Measurements from ENCODE around the gene CEP85L. TPM values are rescaled to one million over a fixed set of nuclear protein-coding genes. Genes with fewer than 3 reads are reported as not detected.
A peak's percentile ranks its signal among the peaks of the same experiment; 100 is the strongest.

The CEP85L gene
- total and polyA plus RNA-seq, 2 donors (not counting 1 experiment from before 2014, with no cell fraction given) = 7.3 to 22.0 TPM

- H3K4me1 ChIP-seq (ENCODE audit: control insufficient read depth, extremely low read depth, insufficient read depth, low read length) = no peaks in the 10 kb centered on the region
- H3K4me2 ChIP-seq (ENCODE audit: extremely low read depth, insufficient read depth, low read length) = no peak overlapping the region
- H3K79me2 ChIP-seq (ENCODE audit: control insufficient read depth, insufficient read depth, low read length) = peaks cover 9% of the 10 kb centered on the region
- no peak overlapping the region for H3K4me3 ChIP-seq (replicated peaks in 1 of 4; ENCODE audit: control extremely low read depth in 1 of 4, insufficient read depth in 1 of 4, low read depth in 3 of 4, low read length in 4 of 4)
- TF ChIP-seq, protein P1, sequence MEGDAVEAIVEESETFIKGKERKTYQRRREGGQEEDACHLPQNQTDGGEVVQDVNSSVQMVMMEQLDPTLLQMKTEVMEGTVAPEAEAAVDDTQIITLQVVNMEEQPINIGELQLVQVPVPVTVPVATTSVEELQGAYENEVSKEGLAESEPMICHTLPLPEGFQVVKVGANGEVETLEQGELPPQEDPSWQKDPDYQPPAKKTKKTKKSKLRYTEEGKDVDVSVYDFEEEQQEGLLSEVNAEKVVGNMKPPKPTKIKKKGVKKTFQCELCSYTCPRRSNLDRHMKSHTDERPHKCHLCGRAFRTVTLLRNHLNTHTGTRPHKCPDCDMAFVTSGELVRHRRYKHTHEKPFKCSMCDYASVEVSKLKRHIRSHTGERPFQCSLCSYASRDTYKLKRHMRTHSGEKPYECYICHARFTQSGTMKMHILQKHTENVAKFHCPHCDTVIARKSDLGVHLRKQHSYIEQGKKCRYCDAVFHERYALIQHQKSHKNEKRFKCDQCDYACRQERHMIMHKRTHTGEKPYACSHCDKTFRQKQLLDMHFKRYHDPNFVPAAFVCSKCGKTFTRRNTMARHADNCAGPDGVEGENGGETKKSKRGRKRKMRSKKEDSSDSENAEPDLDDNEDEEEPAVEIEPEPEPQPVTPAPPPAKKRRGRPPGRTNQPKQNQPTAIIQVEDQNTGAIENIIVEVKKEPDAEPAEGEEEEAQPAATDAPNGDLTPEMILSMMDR (conservative IDR thresholded peaks at IDR 0.05 in 1 of 2, IDR thresholded peaks at IDR 0.05 in 1 of 2; ENCODE audit: low read depth in 1 of 2, low read length in 2 of 2) = no peak
- no peak for TF ChIP-seq EZH2 (IDR thresholded peaks at IDR 0.05; ENCODE audit: low read length, missing control alignments)
- DNase-seq (ENCODE audit: low read depth in 2 of 2) = no peak
- no peaks in the 10 kb centered on the region for H3K36me3 ChIP-seq (ENCODE audit: control insufficient read depth, insufficient read depth, low read length)
- no peak overlapping the region for H2AFZ ChIP-seq (ENCODE audit: low read length)
- no peak overlapping the region for H3K9ac ChIP-seq (ENCODE audit: insufficient read depth, low read length)
- no peaks in the 10 kb centered on the region for H3K9me3 ChIP-seq (ENCODE audit: control insufficient read depth, insufficient read depth, low read depth, low read length)
- H3K27ac ChIP-seq (ENCODE audit: insufficient read depth, low read length) = no peak overlapping the region
- H3K27me3 ChIP-seq (ENCODE audit: control insufficient read depth, insufficient read depth, low read length) = no peaks in the 10 kb centered on the region
- no peaks in the 10 kb centered on the region for H4K20me1 ChIP-seq (ENCODE audit: control insufficient read depth, extremely low read depth, insufficient read depth, low read length)
Observed at GRCh38 chr6:118567974-118568373, 83.4 kb downstream of the CEP85L start.

DNA sequence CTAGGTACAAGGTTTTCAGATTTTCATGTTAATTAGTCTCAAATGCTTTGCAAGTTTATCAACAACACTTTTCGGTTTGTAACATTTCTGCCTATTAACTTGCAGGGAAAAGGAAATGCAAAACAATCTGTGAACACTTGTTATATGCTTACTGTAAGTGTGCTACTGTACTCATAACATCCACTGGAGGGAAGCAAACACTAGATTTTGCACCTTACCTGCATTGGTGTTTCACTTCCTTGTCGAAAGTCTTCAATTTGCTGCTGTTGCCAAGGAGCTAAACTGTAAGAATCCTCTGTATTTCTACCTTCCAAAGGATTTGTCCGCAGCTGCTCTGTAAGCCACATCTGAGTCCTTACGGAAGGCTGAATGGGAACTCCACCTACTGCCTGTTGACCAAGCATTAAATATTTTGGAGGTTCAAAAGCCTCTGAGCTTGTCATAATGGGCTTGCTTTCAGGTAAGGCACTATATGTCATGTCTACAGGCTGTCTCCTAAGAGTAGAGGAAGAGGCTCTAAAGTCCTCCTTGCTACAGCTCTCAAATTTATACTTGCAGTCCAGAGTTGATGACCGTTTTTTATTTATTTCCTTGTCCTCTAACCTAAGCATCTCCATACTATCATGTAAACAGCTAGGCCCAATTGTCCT is 86.0 kb downstream of the CEP85L start:
- Histone ChIP-seq H3K79me2 (ENCODE audit: control insufficient read depth, insufficient read depth, low read length) (peaks cover 5% of the 10 kb centered on the region), H4K20me1 (ENCODE audit: control insufficient read depth, extremely low read depth, insufficient read depth, low read length) (no peaks in the 10 kb centered on the region)
- TF ChIP-seq, protein P1 (conservative IDR thresholded peaks at IDR 0.05 in 1 of 2, IDR thresholded peaks at IDR 0.05 in 1 of 2; ENCODE audit: low read depth in 1 of 2, low read length in 2 of 2) = peak; percentile 5 to 27
- TF ChIP-seq EZH2 (IDR thresholded peaks at IDR 0.05; ENCODE audit: low read length, missing control alignments) = no peak

DNA sequence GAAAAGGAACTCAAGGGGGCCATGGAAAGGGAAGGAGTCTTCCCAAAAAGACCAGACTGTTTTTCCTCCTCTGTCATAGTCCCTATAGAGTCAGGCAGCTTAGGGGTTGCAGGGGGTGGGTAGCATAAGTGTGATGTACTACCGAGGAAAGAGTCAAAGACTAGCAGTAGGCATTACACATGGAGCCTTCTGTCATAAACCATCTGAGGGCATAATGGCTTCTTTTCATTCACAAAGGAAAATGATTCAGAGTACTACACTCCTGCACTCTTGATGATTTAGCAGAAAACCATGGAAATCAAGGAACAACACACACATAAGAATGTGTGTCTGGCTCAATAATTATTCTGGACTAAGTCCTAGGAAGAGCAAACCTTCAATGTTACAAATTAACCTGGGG is 88.4 kb downstream of the CEP85L start:
- no peak overlapping the region for H3K4me2 ChIP-seq (ENCODE audit: extremely low read depth, insufficient read depth, low read length)
- no peak overlapping the region for H3K9ac ChIP-seq (ENCODE audit: insufficient read depth, low read length)
- TF ChIP-seq, protein P1 (conservative IDR thresholded peaks at IDR 0.05 in 1 of 2, IDR thresholded peaks at IDR 0.05 in 1 of 2; ENCODE audit: low read depth in 1 of 2, low read length in 2 of 2) = no peak
- TF ChIP-seq EZH2 (IDR thresholded peaks at IDR 0.05; ENCODE audit: low read length, missing control alignments) = no peak
- no peaks in the 10 kb centered on the region for H3K36me3 ChIP-seq (ENCODE audit: control insufficient read depth, insufficient read depth, low read length)
- H2AFZ ChIP-seq (ENCODE audit: low read length) = no peak overlapping the region
- H4K20me1 ChIP-seq (ENCODE audit: control insufficient read depth, extremely low read depth, insufficient read depth, low read length) = no peaks in the 10 kb centered on the region
- no peak overlapping the region for H3K27ac ChIP-seq (ENCODE audit: insufficient read depth, low read length)
- H3K4me3 ChIP-seq (replicated peaks in 1 of 4; ENCODE audit: control extremely low read depth in 1 of 4, insufficient read depth in 1 of 4, low read depth in 3 of 4, low read length in 4 of 4) = no peak overlapping the region
- peaks cover 2% of the 10 kb centered on the region for H3K79me2 ChIP-seq (ENCODE audit: control insufficient read depth, insufficient read depth, low read length)
- DNase-seq (ENCODE audit: low read depth in 2 of 2) = peak in 1 of 2 donors; percentile 83
- no peaks in the 10 kb centered on the region for H3K9me3 ChIP-seq (ENCODE audit: control insufficient read depth, insufficient read depth, low read depth, low read length)
- peaks cover 4% of the 10 kb centered on the region for H3K4me1 ChIP-seq (ENCODE audit: control insufficient read depth, extremely low read depth, insufficient read depth, low read length)
- H3K27me3 ChIP-seq (ENCODE audit: control insufficient read depth, insufficient read depth, low read length) = no peaks in the 10 kb centered on the region

More for the DNA sequence above, 86.0 kb downstream of the CEP85L start:
- H3K27me3 ChIP-seq (ENCODE audit: control insufficient read depth, insufficient read depth, low read length) = no peaks in the 10 kb centered on the region
- H3K4me2 ChIP-seq (ENCODE audit: extremely low read depth, insufficient read depth, low read length) = no peak overlapping the region
- no peaks in the 10 kb centered on the region for H3K36me3 ChIP-seq (ENCODE audit: control insufficient read depth, insufficient read depth, low read length)
- H3K4me1 ChIP-seq (ENCODE audit: control insufficient read depth, extremely low read depth, insufficient read depth, low read length) = no peaks in the 10 kb centered on the region
- H3K27ac ChIP-seq (ENCODE audit: insufficient read depth, low read length) = no peak overlapping the region
- no peak overlapping the region for H3K9ac ChIP-seq (ENCODE audit: insufficient read depth, low read length)
- H3K9me3 ChIP-seq (ENCODE audit: control insufficient read depth, insufficient read depth, low read depth, low read length) = no peaks in the 10 kb centered on the region
- DNase-seq (ENCODE audit: low read depth in 2 of 2) = peak in 1 of 2 donors; percentile 21
- H3K4me3 ChIP-seq (replicated peaks in 1 of 4; ENCODE audit: control extremely low read depth in 1 of 4, insufficient read depth in 1 of 4, low read depth in 3 of 4, low read length in 4 of 4) = no peak overlapping the region
- no peak overlapping the region for H2AFZ ChIP-seq (ENCODE audit: low read length)

All from fibroblast of lung (primary cell).